Measurements from ENCODE around the gene CHRNB4.
"Not testable (repeated sequence)": the region's sequence is repeated elsewhere in the genome, so short reads cannot be mapped to it uniquely, and the experiment has no call there.

The CHRNB4 gene

GRCh38 chr15:78641102-78641748, at the start of gene CHRNB4:
Gene CHRNB4 (minus strand): TSS chr15:78641210. CDS start chr15:78641133, 77 bp downstream.
- peak; percentile 35 for DNase-seq

GRCh38 chr15:78689626-78690025, 48.6 kb upstream of the CHRNB4 start:
- no peak for DNase-seq

- DNase-seq = no peak
Observed at GRCh38 chr15:78685925-78686324, 44.9 kb upstream of the CHRNB4 start.

- no peak for DNase-seq
Observed at GRCh38 chr15:78685159-78685921, 44.3 kb upstream of the CHRNB4 start.

GRCh38 chr15:78684657-78685056, 43.6 kb upstream of the CHRNB4 start:
- no peak for DNase-seq

GRCh38 chr15:78683599-78683998, 42.6 kb upstream of the CHRNB4 start:
- DNase-seq = not testable (repeated sequence)

GRCh38 chr15:78682693-78683410, 41.8 kb upstream of the CHRNB4 start:
- DNase-seq = no peak

GRCh38 chr15:78682004-78682651, 41.1 kb upstream of the CHRNB4 start:
- no peak for DNase-seq

GRCh38 chr15:78681281-78682003, 40.4 kb upstream of the CHRNB4 start:
- no peak for DNase-seq

- no peak for DNase-seq
Observed at GRCh38 chr15:78680431-78681075, 39.5 kb upstream of the CHRNB4 start.

GRCh38 chr15:78679089-78679511, 38.1 kb upstream of the CHRNB4 start:
- no peak for DNase-seq

- no peak for DNase-seq
Observed at GRCh38 chr15:78676424-78677110, 35.6 kb upstream of the CHRNB4 start.

GRCh38 chr15:78675617-78676360, 34.8 kb upstream of the CHRNB4 start:
- DNase-seq = no peak

GRCh38 chr15:78675206-78675605, 34.2 kb upstream of the CHRNB4 start:
- DNase-seq = no peak

GRCh38 chr15:78673917-78674444, 33.0 kb upstream of the CHRNB4 start:
- DNase-seq = no peak

GRCh38 chr15:78673476-78673875, 32.5 kb upstream of the CHRNB4 start:
- no peak for DNase-seq

- DNase-seq = no peak
Observed at GRCh38 chr15:78672285-78673014, 31.4 kb upstream of the CHRNB4 start.

- DNase-seq = no peak
Observed at GRCh38 chr15:78671626-78672211, 30.7 kb upstream of the CHRNB4 start.

- no peak for DNase-seq
Observed at GRCh38 chr15:78668987-78669386, 28.0 kb upstream of the CHRNB4 start.
